ENCODE measurements around the gene KRT2.
"Not testable (repeated sequence)": the region's sequence is repeated elsewhere in the genome, so short reads cannot be mapped to it uniquely, and the experiment has no call there.

The KRT2 gene

GRCh38 chr12:52679875-52680274 is 27.9 kb upstream of the KRT2 start:
- no peak for TF ChIP-seq ZNF274 (IDR thresholded peaks at IDR 0.05; ENCODE audit: low read depth, low read length)
- H3K4me3 ChIP-seq (ENCODE audit: low read length) = no peak overlapping the region

GRCh38 chr12:52677671-52678070 is 25.7 kb upstream of the KRT2 start:
- H3K4me3 ChIP-seq (ENCODE audit: low read length) = no peak overlapping the region
- TF ChIP-seq ZNF274 (IDR thresholded peaks at IDR 0.05; ENCODE audit: low read depth, low read length) = no peak

GRCh38 chr12:52677126-52677525 is 25.1 kb upstream of the KRT2 start:
- TF ChIP-seq ZNF274 (IDR thresholded peaks at IDR 0.05; ENCODE audit: low read depth, low read length) = no peak
- no peak overlapping the region for H3K4me3 ChIP-seq (ENCODE audit: low read length)

- TF ChIP-seq ZNF274 (IDR thresholded peaks at IDR 0.05; ENCODE audit: low read depth, low read length) = no peak
- H3K4me3 ChIP-seq (ENCODE audit: low read length) = no peak overlapping the region
These were observed 24.2 kb upstream of the KRT2 start for GRCh38 chr12:52676163-52676562.

GRCh38 chr12:52675301-52675701 is 23.3 kb upstream of the KRT2 start:
- H3K4me3 ChIP-seq (ENCODE audit: low read length) = no peak overlapping the region
- no peak for TF ChIP-seq ZNF274 (IDR thresholded peaks at IDR 0.05; ENCODE audit: low read depth, low read length)

GRCh38 chr12:52674433-52674775 is 22.4 kb upstream of the KRT2 start:
- TF ChIP-seq ZNF274 (IDR thresholded peaks at IDR 0.05; ENCODE audit: low read depth, low read length) = no peak

GRCh38 chr12:52673713-52674432 is 21.9 kb upstream of the KRT2 start:
- no peak overlapping the region for H3K4me3 ChIP-seq (ENCODE audit: low read length)
- no peak for TF ChIP-seq ZNF274 (IDR thresholded peaks at IDR 0.05; ENCODE audit: low read depth, low read length)

More at GRCh38 chr12:52674433-52674775, 22.4 kb upstream of the KRT2 start:
- H3K4me3 ChIP-seq (ENCODE audit: low read length) = no peak overlapping the region

GRCh38 chr12:52673217-52673616 is 21.2 kb upstream of the KRT2 start:
- H3K4me3 ChIP-seq (ENCODE audit: low read length) = no peak overlapping the region
- TF ChIP-seq ZNF274 (IDR thresholded peaks at IDR 0.05; ENCODE audit: low read depth, low read length) = no peak

- H3K4me3 ChIP-seq (ENCODE audit: low read length) = no peak overlapping the region
- no peak for TF ChIP-seq ZNF274 (IDR thresholded peaks at IDR 0.05; ENCODE audit: low read depth, low read length)
These were observed 20.4 kb upstream of the KRT2 start for GRCh38 chr12:52672321-52672933.

- no peak for TF ChIP-seq ZNF274 (IDR thresholded peaks at IDR 0.05; ENCODE audit: low read depth, low read length)
- H3K4me3 ChIP-seq (ENCODE audit: low read length) = no peak overlapping the region
These were observed 18.9 kb upstream of the KRT2 start for GRCh38 chr12:52670961-52671360.

- no peak for TF ChIP-seq ZNF274 (IDR thresholded peaks at IDR 0.05; ENCODE audit: low read depth, low read length)
- H3K4me3 ChIP-seq (ENCODE audit: low read length) = no peak overlapping the region
These were observed 18.5 kb upstream of the KRT2 start for GRCh38 chr12:52670506-52670905.

- not testable (repeated sequence) for H3K4me3 ChIP-seq (ENCODE audit: low read length)
These were observed 17.9 kb upstream of the KRT2 start for GRCh38 chr12:52669941-52670340.

- TF ChIP-seq ZNF274 (IDR thresholded peaks at IDR 0.05; ENCODE audit: low read depth, low read length) = no peak
- H3K4me3 ChIP-seq (ENCODE audit: low read length) = no peak overlapping the region
These were observed 17.4 kb upstream of the KRT2 start for GRCh38 chr12:52669426-52669825.

- TF ChIP-seq ZNF274 (IDR thresholded peaks at IDR 0.05; ENCODE audit: low read depth, low read length) = no peak
- H3K4me3 ChIP-seq (ENCODE audit: low read length) = no peak overlapping the region
These were observed 15.9 kb upstream of the KRT2 start for GRCh38 chr12:52667931-52668330.

GRCh38 chr12:52667509-52667908 is 15.5 kb upstream of the KRT2 start:
- TF ChIP-seq ZNF274 (IDR thresholded peaks at IDR 0.05; ENCODE audit: low read depth, low read length) = no peak
- H3K4me3 ChIP-seq (ENCODE audit: low read length) = no peak overlapping the region

- no peak for TF ChIP-seq ZNF274 (IDR thresholded peaks at IDR 0.05; ENCODE audit: low read depth, low read length)
- no peak overlapping the region for H3K4me3 ChIP-seq (ENCODE audit: low read length)
These were observed 14.5 kb upstream of the KRT2 start for GRCh38 chr12:52666471-52666870.
